Neural progenitor cell (in vitro differentiated cells): ENCODE data around the gene NRG2.

Experiments
- EZH2phosphoT487 ChIP-seq: fragments of 200-600 bp; sonication (generic); IDR thresholded peaks from 2 replicates; pipeline ENCODE4 v1.6.1; 2017; ENCODE audit warnings: antibody characterized with exemption
- TF ChIP-seq, protein P1 (sequence below): fragments of 200-600 bp; sonication (generic); IDR thresholded peaks from 2 replicates; pipeline ENCODE4 v1.5.1; 2017; ENCODE audit warnings: antibody characterized with exemption, mild to moderate bottlenecking

DNA sequence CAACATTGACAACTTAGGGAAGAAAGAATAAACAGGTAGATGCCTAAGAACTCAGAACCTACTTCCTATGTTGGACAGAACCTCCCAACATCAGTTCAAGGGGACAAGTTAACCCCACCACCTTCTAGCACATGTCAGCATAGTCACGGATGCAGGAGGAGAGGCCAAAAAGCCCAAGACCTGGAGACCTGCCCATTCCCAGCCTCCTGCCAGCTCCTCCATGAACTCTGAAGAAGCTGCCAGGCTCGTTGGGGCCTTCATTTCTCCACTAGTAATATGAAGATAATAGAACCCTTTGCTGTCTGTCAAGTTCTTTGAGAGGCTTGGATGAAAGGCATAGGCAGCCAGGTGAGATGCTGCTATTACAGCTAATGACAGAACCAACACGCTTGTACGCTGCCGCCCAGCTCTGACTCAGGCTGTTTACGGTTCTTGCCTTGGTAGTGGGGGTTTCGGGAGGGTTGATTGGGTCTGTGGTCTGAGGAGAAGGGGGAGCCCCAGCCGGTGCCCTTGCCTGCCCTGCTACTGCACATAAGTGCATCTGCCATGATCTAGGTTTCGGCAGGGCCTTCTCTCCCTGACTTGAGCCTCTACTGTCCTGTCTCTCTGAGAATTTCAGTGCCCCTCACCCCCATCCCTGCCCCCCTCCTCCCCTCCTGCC is 82.2 kb downstream of the NRG2 start:
- TF ChIP-seq, protein P1, sequence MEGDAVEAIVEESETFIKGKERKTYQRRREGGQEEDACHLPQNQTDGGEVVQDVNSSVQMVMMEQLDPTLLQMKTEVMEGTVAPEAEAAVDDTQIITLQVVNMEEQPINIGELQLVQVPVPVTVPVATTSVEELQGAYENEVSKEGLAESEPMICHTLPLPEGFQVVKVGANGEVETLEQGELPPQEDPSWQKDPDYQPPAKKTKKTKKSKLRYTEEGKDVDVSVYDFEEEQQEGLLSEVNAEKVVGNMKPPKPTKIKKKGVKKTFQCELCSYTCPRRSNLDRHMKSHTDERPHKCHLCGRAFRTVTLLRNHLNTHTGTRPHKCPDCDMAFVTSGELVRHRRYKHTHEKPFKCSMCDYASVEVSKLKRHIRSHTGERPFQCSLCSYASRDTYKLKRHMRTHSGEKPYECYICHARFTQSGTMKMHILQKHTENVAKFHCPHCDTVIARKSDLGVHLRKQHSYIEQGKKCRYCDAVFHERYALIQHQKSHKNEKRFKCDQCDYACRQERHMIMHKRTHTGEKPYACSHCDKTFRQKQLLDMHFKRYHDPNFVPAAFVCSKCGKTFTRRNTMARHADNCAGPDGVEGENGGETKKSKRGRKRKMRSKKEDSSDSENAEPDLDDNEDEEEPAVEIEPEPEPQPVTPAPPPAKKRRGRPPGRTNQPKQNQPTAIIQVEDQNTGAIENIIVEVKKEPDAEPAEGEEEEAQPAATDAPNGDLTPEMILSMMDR, result no peak
- no peak for TF ChIP-seq EZH2phosphoT487
